GM13977 (cell line): Measurements from ENCODE around the gene MGME1.
"Not testable (repeated sequence)": the region's sequence is repeated elsewhere in the genome, so short reads cannot be mapped to it uniquely, and the experiment has no call there.

ENCODE experiments used
- DNase-seq: peaks from one replicate; pipeline ENCODE4 v3.0.0; 2012; ENCODE audit warnings: low spot score
- in situ Hi-C: fragments of 300-500 bp; cut with MboI; formaldehyde crosslinking; loops from one replicate; pipeline ENCODE4 v1.12.0; 2022; ENCODE audit warnings: low sequenced_read_pairs, low pct_unique_long_range_greater_than_20kb, mixed read lengths, inconsistent platforms; ENCODE audit not compliant: unreplicated experiment
- TF ChIP-seq, protein P1 (sequence below): IDR thresholded peaks from 2 replicates; pipeline ENCODE4 v1.5.1; 2012; ENCODE audit warnings: mild to moderate bottlenecking, control low read depth; ENCODE audit not compliant: insufficient read depth; ENCODE audit errors: extremely low read depth, missing control alignments

Gene MGME1

DNA sequence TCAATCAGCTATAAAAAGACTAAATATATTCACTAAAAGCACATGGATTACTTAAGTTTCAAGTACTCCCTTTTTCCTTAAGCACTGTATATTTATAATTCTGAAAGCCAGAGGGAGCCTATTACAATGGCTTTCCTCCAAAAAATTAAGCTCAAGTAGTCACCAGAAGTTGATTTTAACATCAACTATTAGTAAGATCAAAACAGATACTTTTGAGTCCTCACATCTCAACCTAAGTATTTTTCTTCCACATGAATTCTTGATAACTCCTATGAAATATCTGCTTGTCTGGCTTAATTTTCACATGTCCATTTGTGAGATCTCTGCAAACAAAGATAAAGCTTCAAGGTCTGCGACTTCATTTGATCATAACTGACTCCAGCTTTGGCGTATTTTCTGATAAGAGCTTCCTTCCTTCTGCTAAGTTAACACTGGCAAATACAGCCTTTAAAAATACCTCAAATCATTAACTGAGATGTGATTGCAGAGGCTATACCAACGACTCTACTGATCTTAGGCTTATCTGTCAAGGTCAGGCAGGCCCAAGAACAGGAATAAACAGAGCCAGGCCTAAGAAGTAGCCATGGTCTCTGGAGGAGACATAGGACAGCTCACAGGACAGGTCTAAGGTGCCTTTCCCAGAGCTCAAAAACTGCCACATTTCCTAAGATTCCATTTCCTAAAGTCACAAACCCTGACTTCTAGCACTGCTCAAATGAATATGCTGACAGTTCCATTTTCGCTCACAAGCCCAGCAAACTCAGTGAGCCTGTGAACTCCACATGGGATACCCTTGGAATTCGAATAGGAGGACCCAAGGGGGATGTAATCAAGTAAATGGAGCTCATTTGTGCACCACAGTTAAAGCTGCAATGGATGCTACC is 10.2 kb upstream of the MGME1 start:
- DNase-seq, result no peak
- TF ChIP-seq, protein P1, sequence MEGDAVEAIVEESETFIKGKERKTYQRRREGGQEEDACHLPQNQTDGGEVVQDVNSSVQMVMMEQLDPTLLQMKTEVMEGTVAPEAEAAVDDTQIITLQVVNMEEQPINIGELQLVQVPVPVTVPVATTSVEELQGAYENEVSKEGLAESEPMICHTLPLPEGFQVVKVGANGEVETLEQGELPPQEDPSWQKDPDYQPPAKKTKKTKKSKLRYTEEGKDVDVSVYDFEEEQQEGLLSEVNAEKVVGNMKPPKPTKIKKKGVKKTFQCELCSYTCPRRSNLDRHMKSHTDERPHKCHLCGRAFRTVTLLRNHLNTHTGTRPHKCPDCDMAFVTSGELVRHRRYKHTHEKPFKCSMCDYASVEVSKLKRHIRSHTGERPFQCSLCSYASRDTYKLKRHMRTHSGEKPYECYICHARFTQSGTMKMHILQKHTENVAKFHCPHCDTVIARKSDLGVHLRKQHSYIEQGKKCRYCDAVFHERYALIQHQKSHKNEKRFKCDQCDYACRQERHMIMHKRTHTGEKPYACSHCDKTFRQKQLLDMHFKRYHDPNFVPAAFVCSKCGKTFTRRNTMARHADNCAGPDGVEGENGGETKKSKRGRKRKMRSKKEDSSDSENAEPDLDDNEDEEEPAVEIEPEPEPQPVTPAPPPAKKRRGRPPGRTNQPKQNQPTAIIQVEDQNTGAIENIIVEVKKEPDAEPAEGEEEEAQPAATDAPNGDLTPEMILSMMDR, result no peak
- in situ Hi-C loops, result no loop called here

DNA sequence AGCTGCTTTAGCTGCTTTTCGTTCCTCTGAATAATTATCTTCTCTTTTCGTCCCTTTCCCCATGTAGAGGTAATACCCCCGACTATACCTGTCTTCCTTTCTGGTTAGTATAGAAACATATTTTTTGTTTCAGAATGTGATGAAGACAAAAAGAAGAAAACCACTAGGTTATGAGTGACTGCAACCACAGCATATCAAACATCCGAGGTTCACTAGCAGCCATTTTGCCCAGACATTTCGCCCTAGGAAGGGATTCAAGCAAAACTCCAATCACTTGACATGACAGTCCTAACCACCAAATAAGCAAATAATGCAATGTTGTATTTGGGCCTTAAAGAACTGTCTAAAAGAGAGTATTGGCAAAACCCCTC is 9.6 kb upstream of the MGME1 start:
- TF ChIP-seq, protein P1, result no peak
- in situ Hi-C loops, result no loop called here
- no peak for DNase-seq

DNA sequence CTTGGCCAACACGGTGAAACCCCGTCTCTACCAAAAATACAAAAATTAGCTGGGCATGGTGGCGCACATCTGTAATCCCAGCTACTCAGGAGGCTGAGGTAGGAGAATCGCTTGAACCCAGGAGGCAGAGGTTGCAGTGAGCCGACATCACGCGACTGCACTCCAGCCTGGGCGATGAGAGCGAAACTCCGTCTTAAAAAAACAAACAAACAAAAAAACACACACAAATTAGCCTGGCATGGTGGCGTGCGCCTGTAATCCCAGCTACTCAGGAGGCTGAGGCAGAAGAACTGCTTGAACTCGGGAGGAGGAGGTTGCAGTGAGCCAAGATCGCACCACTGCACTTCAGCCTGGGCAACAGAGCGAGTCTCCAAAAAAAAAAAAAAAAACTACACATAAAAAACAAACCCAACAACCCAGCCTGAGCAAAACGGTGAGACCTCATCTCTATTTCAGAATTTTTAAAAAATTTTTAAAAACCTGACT is 8.4 kb upstream of the MGME1 start:
- DNase-seq, in situ Hi-C loops: not testable (repeated sequence)

DNA sequence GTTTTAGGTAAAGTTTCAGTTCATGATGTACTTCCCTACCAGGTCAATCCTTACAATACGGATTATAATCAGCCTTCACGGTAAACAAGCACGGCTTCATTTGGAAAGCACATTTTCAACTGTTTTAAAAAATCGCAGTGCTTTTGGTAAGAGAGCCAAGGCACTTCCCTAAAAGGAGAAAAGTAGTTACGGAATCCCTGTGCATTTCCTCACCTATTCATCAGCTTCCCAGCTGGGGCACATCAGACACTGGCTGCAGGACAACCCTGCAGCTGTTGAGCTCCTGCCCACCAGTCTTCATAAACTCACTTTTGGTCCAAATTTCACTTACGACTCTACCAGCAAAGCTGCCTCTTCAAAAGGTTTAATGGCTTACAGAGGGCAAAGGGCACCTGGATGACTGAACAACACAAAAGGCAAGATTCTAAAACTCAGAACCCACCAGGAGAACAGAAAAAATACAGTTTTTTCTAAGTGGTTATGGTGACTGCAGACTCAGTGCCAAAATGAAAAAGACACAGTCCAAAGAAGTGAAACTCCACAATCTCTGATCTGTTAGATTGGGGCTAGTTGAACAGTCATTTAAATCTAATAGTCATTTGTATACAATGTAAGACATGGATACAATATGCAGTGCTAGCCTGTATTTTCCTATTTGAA is 7.8 kb upstream of the MGME1 start:
- TF ChIP-seq, protein P1, result no peak
- in situ Hi-C loops, result no loop called here
- DNase-seq, result no peak

DNA sequence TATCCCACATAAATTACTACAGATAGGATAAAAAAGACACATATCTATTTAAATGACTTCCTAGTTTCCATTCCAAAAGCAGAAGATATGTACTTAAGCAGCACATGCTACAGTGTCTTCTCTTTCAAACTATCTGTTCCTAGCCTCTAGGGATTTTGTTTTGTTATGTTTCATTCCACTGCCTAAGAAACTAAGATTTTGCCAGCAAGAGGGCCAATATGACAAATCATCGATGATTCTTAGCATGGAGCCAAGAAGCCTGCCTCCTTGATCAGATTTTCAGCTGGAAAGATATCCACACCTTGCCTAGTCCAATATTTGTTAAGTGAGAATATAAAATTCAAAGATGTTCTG is 7.3 kb upstream of the MGME1 start:
- DNase-seq, result no peak
- TF ChIP-seq, protein P1, result no peak
- in situ Hi-C loops, result no loop called here

DNA sequence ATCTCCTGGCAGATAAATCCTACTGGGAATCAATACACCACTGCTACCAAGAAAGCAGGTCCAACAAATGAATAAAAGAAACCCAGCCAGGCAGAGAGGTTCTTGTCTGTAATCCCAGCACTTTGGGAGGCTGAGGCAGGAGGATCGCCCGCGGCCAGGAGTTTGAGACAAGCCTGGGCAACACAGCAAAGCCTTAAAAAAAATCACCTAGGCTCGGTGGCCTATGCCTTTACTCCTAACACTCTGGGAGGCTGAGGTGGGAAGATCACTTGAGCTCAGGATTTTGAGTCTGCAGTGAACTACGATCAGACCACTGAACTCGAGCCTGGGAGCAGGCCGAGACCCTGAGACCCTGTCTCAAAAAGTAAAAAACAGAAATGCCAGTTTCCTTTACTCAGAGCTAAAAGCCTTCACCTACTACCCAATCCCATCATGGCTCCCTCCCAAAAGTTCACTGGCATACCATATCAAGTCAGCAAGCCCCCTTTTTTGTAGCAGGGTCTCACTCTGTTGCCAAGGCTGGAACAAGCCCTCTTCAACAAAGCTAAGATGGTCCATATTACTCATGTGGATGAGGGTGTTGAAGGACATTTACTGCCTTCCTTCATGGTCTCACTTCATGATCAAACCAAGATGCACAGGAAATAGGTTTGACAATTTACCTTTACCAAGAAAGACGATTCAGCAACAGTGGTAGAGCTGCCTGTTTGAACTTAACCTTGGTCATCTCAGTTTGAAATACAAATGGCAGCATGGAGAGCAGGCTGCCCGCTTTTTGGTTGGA is 5.5 kb upstream of the MGME1 start:
- TF ChIP-seq, protein P1, result no peak
- DNase-seq, result no peak
- in situ Hi-C loops, result no loop called here
